Measurements from ENCODE around the gene ACKR4.

DNA sequence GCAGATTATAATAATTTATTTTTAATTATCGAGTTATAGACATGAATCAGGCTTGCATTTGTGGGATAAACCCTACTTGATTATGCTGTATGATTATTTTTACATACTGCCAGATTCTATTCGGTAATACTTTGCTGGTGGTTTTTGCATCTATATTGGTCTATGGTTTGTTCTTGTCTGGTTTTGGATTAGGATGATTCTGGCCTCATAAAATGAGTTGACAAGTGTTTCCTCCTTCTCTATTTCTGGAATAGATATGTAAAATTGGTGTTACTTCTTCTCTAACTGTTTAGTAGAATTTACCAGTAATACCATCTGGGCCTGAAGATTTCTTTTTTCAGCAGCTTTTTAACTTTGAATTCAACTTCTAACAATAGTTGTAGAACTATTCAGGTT, 33.0 kb upstream of the ACKR4 start:
- TF ChIP-seq, protein P1, sequence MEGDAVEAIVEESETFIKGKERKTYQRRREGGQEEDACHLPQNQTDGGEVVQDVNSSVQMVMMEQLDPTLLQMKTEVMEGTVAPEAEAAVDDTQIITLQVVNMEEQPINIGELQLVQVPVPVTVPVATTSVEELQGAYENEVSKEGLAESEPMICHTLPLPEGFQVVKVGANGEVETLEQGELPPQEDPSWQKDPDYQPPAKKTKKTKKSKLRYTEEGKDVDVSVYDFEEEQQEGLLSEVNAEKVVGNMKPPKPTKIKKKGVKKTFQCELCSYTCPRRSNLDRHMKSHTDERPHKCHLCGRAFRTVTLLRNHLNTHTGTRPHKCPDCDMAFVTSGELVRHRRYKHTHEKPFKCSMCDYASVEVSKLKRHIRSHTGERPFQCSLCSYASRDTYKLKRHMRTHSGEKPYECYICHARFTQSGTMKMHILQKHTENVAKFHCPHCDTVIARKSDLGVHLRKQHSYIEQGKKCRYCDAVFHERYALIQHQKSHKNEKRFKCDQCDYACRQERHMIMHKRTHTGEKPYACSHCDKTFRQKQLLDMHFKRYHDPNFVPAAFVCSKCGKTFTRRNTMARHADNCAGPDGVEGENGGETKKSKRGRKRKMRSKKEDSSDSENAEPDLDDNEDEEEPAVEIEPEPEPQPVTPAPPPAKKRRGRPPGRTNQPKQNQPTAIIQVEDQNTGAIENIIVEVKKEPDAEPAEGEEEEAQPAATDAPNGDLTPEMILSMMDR (conservative IDR thresholded peaks at IDR 0.05; ENCODE audit: low read depth, low read length) = no peak
- TF ChIP-seq EZH2 (IDR thresholded peaks at IDR 0.05; ENCODE audit: borderline replicate concordance, low read depth, low read length, poor library complexity, severe bottlenecking) = no peak

Data from A673 (cell line).